Karpas-422 (cell line): ENCODE results near the gene ANKH. TPM values are rescaled to one million over a fixed set of nuclear protein-coding genes. Genes with fewer than 3 reads are reported as not detected.

Source experiments
- DNase-seq: peaks from one replicate; pipeline ENCODE4 v3.0.0-alpha.2; 2015
- H2AFZ ChIP-seq: fragments of 200-600 bp; sonication (generic); 2 replicates; pipeline ENCODE4 v1.6.1; 2014; ENCODE audit warnings: antibody characterized with exemption, low read length, mixed read lengths
- H3K27ac ChIP-seq: fragments of 200-600 bp; sonication (generic); 2 replicates; pipeline ENCODE4 v1.5.1; 2014; ENCODE audit warnings: mild to moderate bottlenecking, low read length, moderate library complexity
- H3K27me3 ChIP-seq: fragments of 200-600 bp; sonication (generic); 2 replicates; pipeline ENCODE4 v1.6.1; 2014; ENCODE audit warnings: low read length, mixed read lengths
- H3K36me3 ChIP-seq: fragments of 200-600 bp; sonication (generic); 2 replicates; pipeline ENCODE4 v1.6.1; 2014; ENCODE audit warnings: low read length, mixed read lengths; ENCODE audit not compliant: insufficient read depth
- H3K4me1 ChIP-seq: fragments of 200-600 bp; sonication (generic); 2 replicates; pipeline ENCODE4 v1.6.1; 2014; ENCODE audit warnings: mild to moderate bottlenecking, low read length, mixed read lengths
- H3K4me2 ChIP-seq: fragments of 200-600 bp; sonication (generic); 2 replicates; pipeline ENCODE4 v1.6.1; 2014; ENCODE audit warnings: low read length, low read depth, mild to moderate bottlenecking; ENCODE audit not compliant: poor library complexity, severe bottlenecking
- H3K4me3 ChIP-seq: fragments of 200-600 bp; sonication (generic); 2 replicates; pipeline ENCODE4 v1.5.1; 2014; ENCODE audit warnings: mild to moderate bottlenecking, antibody characterized with exemption, low read length, mixed read lengths
- H3K79me2 ChIP-seq: fragments of 200-600 bp; sonication (generic); 2 replicates; pipeline ENCODE4 v1.6.1; 2014; ENCODE audit warnings: mild to moderate bottlenecking, low read length, mixed read lengths
- H3K9ac ChIP-seq: fragments of 200-600 bp; sonication (generic); 2 replicates; pipeline ENCODE4 v1.6.0; 2014; ENCODE audit warnings: low read length
- H3K9me2 ChIP-seq: fragments of 200-600 bp; sonication (generic), shearing (Covaris generic); replicated peaks from 2 replicates; pipeline ENCODE4 v1.6.0; 2014; ENCODE audit warnings: mild to moderate bottlenecking, low read length, moderate library complexity; ENCODE audit not compliant: insufficient read depth
- H3K9me3 ChIP-seq: fragments of 300-700, 200-600 bp; sonication (generic); 2 replicates; pipeline ENCODE4 v1.6.1; 2014; ENCODE audit warnings: low read length, mixed read lengths
- H4K20me1 ChIP-seq: fragments of 200-600 bp; sonication (generic); 2 replicates; pipeline ENCODE4 v1.6.1; 2014; ENCODE audit warnings: mild to moderate bottlenecking, antibody characterized with exemption, low read length, low read depth; ENCODE audit not compliant: insufficient read depth
- total RNA-seq: library from RNA; depleted of rRNA; stranded (reverse); fragments of >200 nt; shearing (Covaris generic); gene quantifications from 2 replicates; pipeline ENCODE4 v1.2.3, GENCODE V29; 2014; ENCODE audit warnings: low replicate concordance

The ANKH gene
- total RNA-seq, 1 experiment from 2014 or later: 0.75 TPM

DNA sequence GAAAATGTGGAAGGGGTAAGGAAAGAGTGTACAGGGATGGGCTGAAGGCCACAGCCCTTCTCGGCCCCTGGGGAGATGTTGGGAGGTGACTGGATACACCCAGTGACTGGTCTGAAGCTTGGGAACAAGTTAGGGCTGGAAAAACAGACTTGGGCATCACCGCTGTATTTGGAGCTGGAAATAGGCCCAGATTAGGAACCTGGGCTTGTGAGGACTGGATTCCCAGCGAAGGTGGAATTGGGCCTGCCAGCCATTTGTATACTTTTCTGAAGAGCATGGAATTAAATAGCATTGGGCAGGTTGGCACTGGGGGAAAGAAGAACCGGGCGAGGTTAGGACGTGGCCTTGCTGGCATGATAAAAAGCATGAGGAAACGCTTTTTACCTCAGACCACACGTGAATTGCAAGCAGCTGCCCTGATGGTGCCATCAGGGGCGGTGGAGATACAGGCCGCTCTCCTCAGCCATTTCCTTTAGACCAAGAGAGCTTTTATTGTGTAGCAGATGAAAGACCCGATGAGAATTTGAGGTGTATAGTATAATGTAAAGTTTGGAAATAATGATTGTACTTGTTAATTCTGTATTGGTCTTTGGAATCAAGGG, 169.2 kb downstream of the ANKH start:
- Histone ChIP-seq H3K9me3 (no peaks in the 10 kb centered on the region), H3K79me2 (peaks cover 27% of the 10 kb centered on the region), H3K36me3 (peaks cover 40% of the 10 kb centered on the region), H2AFZ (no peak overlapping the region), H4K20me1 (0 out of 2 replicates have a peak, but pooled peaks cover 4% of the 10 kb centered on the region), H3K4me1 (no peaks in the 10 kb centered on the region), H3K4me2 (no peak overlapping the region), H3K27ac (no peak overlapping the region), H3K4me3 (no peak overlapping the region), H3K9ac (no peak overlapping the region), H3K9me2 (no peaks in the 10 kb centered on the region), H3K27me3 (no peaks in the 10 kb centered on the region)
- no peak for DNase-seq

DNA sequence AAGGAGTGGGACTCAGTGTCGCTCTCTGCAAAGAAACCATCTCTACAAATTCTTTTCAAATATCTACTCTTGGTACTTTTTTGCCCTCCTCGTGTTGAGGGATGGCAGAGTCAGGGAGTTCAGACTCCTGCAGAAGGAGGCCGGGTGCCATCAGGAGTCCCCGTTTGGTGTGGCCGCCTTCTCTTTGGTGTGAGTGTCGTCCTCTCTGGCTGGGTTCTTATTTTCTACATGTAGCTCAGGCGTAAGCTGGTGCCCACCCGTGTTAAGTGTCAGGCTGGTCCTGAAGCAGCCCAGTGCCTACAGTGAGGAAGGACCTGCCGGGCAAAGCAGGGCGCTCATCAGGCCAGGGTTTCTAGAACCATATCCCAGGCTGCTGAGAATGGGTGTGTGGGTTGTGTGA, 170.0 kb downstream of the ANKH start:
- H3K4me2 ChIP-seq: no peak overlapping the region
- no peak overlapping the region for H3K9ac ChIP-seq
- H3K9me3 ChIP-seq: no peaks in the 10 kb centered on the region
- no peak for DNase-seq
- H3K4me3 ChIP-seq: no peak overlapping the region
- H3K27ac ChIP-seq: no peak overlapping the region
- 0 out of 2 replicates have a peak, but pooled peaks cover 4% of the 10 kb centered on the region for H4K20me1 ChIP-seq
- H3K9me2 ChIP-seq: no peaks in the 10 kb centered on the region
- peaks cover 27% of the 10 kb centered on the region for H3K79me2 ChIP-seq
- no peak overlapping the region for H2AFZ ChIP-seq
- no peaks in the 10 kb centered on the region for H3K27me3 ChIP-seq
- peaks cover 41% of the 10 kb centered on the region for H3K36me3 ChIP-seq
- H3K4me1 ChIP-seq: no peaks in the 10 kb centered on the region

DNA sequence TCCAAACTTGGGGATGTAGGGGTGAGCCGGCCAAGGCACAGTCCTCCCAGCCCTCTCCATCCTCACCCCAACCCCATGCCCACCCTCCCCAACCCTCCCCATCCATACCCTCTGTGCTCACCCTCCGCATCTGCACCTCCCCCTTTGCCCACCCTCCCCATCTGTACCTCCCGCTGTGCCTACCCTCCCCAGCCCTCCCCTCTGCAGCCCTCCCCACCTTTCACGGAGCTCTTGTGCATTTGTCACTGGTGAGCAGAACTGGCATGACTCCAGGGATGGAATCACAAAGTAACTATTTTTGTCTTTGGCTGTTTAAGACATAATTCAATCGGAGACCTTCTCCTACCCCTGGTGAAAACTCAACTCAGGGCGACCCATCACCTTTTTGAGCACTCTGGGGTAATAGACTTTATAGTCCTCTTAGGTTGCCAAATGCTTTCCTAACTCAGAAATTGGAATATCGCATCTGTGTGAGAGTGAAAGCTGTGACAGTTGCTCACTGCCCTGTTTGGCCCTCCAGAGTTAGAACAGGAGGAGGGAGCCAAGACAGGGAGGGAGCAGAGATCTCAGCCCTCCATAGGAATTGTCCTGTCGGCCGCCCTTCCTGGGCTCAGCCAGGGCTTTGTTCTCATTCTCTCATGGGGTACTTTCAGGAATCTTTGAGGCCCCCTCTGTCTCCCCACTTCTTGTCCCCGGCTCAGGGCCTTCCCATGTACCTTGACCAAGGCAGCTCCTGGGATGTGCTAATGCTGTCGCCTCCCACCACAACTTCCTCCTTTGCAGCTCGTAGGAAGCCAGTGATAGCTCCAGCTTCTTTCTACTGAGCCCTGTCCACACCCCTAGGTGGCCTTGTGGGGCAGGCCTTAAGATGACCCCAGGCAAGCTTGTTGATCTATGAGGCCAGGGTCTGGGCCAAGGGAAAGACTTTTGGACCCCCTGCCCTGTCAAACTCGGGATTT, 170.8 kb downstream of the ANKH start:
- no peak overlapping the region for H3K4me3 ChIP-seq
- H3K79me2 ChIP-seq: peaks cover 27% of the 10 kb centered on the region
- H3K9me3 ChIP-seq: no peaks in the 10 kb centered on the region
- no peak overlapping the region for H2AFZ ChIP-seq
- H3K9ac ChIP-seq: no peak overlapping the region
- no peak for DNase-seq
- H3K9me2 ChIP-seq: no peaks in the 10 kb centered on the region
- H3K27ac ChIP-seq: no peak overlapping the region
- H4K20me1 ChIP-seq: 0 out of 2 replicates have a peak, but pooled peaks cover 4% of the 10 kb centered on the region
- no peaks in the 10 kb centered on the region for H3K27me3 ChIP-seq
- H3K4me2 ChIP-seq: no peak overlapping the region
- H3K36me3 ChIP-seq: peaks cover 36% of the 10 kb centered on the region
- H3K4me1 ChIP-seq: no peaks in the 10 kb centered on the region

DNA sequence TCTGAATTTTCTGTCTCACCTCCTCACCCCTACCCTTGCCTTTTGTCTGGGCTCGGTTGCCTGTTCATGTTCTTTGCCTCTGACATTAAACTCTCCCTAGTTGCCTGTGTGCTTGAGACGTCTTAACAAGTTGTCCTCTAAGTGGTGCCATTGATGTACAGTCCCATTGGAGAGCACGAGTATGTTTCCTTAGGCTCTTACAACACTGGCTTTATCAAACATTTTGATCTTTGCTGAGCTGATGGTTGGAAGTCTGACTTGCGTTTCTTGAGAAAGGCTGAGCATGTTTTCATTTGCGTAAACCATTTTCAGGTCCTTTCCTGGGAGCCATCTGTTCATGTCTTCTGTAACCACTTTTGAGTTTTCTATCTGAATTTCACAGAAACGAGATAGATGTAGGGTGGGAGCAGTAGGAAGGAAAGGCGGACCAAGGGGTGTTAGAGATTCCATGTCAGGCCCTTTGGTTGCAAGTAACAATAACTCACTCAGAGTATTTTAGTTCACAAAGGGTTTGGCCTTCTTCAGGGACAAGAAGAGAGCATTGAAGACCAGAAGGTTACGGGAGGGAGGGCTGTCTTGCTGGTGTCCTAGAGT, 171.7 kb downstream of the ANKH start:
- no peak overlapping the region for H3K4me2 ChIP-seq
- H3K9me2 ChIP-seq: no peaks in the 10 kb centered on the region
- DNase-seq: no peak
- no peak overlapping the region for H3K27ac ChIP-seq
- H3K9ac ChIP-seq: no peak overlapping the region
- peaks cover 34% of the 10 kb centered on the region for H3K36me3 ChIP-seq
- no peaks in the 10 kb centered on the region for H3K9me3 ChIP-seq
- peaks cover 28% of the 10 kb centered on the region for H3K79me2 ChIP-seq
- H4K20me1 ChIP-seq: no peaks in the 10 kb centered on the region
- no peak overlapping the region for H2AFZ ChIP-seq
- no peak overlapping the region for H3K4me3 ChIP-seq
- H3K27me3 ChIP-seq: no peaks in the 10 kb centered on the region
- H3K4me1 ChIP-seq: no peaks in the 10 kb centered on the region

DNA sequence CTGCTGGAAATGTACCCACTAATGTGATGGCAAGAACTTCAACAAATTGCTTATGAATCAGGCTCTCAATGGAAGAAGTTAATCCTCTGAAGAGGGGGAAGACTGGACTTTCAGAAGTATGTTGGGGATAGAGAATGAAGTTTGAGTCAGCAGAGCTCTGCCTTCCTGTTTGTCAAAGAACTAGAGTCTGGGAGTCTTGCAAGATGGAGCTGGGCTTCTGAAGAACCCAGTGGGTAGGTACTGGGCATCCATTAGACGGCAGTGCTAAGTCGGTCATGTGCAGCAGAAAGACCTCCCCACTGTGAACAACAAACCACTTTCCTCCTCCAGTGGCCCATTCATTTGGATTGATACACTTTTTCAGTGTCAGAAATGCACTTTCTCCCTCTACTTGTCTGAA, 172.4 kb downstream of the ANKH start:
- Histone ChIP-seq H3K4me3 (no peak overlapping the region), H3K36me3 (peaks cover 38% of the 10 kb centered on the region), H3K9me3 (no peaks in the 10 kb centered on the region), H3K27me3 (no peaks in the 10 kb centered on the region), H2AFZ (no peak overlapping the region), H3K27ac (no peak overlapping the region), H3K9me2 (no peaks in the 10 kb centered on the region), H3K79me2 (peaks cover 28% of the 10 kb centered on the region), H4K20me1 (no peaks in the 10 kb centered on the region), H3K4me2 (no peak overlapping the region), H3K9ac (no peak overlapping the region), H3K4me1 (no peaks in the 10 kb centered on the region)
- DNase-seq: no peak

DNA sequence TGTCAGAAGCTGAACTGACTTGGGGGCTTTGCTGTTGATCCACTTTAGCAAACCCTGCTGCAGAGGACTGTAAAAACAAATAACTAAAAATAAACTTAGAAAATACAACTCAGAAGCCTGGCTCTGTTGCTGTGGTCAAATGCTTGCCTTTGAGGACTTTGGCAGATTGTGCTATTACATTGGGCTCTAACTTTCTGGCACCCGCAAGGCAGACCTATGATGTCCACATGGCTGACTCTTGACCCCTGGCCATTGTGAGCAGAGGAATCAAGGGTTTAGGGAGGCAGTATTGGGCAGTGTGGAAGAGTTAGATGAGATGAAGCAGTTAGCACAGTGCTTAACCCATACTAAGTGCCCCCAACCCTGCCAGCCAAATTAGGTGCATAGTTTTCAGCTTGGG, 173.1 kb downstream of the ANKH start:
- Histone ChIP-seq H3K9me2 (no peaks in the 10 kb centered on the region), H2AFZ (no peak overlapping the region), H3K27me3 (no peaks in the 10 kb centered on the region), H3K79me2 (peaks cover 35% of the 10 kb centered on the region), H3K27ac (no peak overlapping the region), H4K20me1 (no peaks in the 10 kb centered on the region), H3K9ac (no peak overlapping the region), H3K4me3 (no peak overlapping the region), H3K36me3 (peaks cover 41% of the 10 kb centered on the region), H3K9me3 (no peaks in the 10 kb centered on the region), H3K4me1 (no peaks in the 10 kb centered on the region), H3K4me2 (no peak overlapping the region)
- DNase-seq: no peak

DNA sequence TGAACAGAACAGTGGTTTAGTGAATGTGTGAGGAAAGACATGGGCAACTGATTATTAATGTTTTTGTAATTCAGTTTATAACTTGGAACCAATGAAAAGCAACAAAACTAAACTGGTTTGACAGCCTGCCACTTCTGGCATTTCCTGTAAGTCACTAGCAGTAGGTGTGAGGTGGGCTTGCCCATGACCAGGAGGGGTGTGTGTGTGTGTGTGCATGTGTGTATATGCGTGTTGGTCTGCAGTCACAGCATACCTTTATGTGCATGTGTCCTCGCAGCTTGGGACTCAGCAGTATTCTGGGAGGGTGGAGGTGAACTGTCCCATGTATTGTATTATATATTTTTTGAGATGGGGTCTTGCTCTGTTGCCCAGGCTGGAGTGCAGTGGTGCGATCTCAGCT, 174.7 kb downstream of the ANKH start:
- no peaks in the 10 kb centered on the region for H3K9me2 ChIP-seq
- H3K36me3 ChIP-seq: peaks cover 49% of the 10 kb centered on the region; the same call in 1 of the 2 replicates
- no peak overlapping the region for H2AFZ ChIP-seq
- no peaks in the 10 kb centered on the region for H3K9me3 ChIP-seq
- DNase-seq: no peak
- no peak overlapping the region for H3K9ac ChIP-seq
- H3K4me1 ChIP-seq: peaks cover 4% of the 10 kb centered on the region
- H3K4me2 ChIP-seq: no peak overlapping the region
- H3K27ac ChIP-seq: no peak overlapping the region
- H3K27me3 ChIP-seq: no peaks in the 10 kb centered on the region
- H3K4me3 ChIP-seq: no peak overlapping the region
- no peaks in the 10 kb centered on the region for H4K20me1 ChIP-seq
- H3K79me2 ChIP-seq: peaks cover 31% of the 10 kb centered on the region

DNA sequence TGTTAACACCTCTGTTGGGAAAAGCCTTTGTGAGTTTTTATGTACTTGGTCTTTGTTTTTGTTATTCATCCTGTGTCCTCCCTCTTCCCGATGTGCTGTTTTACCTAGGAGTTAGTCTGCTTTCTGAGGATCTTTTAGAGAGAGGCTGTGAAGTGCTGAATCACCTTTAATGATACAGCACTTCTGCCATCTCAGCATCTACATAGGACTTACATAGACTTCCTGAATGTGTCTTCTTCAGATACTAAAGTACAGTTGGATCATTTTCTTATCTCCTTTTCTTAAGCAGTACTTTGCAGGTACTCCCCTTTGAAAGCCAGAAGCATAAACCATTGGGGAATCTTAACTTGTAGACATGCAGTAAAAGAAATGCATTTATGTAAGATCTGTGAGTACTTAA, 175.5 kb downstream of the ANKH start:
- Histone ChIP-seq H3K9me2 (no peaks in the 10 kb centered on the region), H3K79me2 (peaks cover 32% of the 10 kb centered on the region), H3K4me1 (peaks cover 12% of the 10 kb centered on the region), H3K4me2 (no peak overlapping the region), H3K27ac (no peak overlapping the region), H3K27me3 (no peaks in the 10 kb centered on the region), H3K4me3 (no peak overlapping the region), H4K20me1 (no peaks in the 10 kb centered on the region), H3K36me3 (peaks cover 55% of the 10 kb centered on the region), H3K9me3 (no peaks in the 10 kb centered on the region), H3K9ac (no peak overlapping the region), H2AFZ (no peak overlapping the region)
- DNase-seq: no peak
